Activated CD4-positive, CD25-positive, alpha-beta regulatory T cell treated with anti-CD3 and anti-CD28 coated beads, Interleukin-2, amount 50 U/mL, for 24 hours (primary cell): ENCODE results near the gene FHIT.

ENCODE experiments used
- ATAC-seq, 2 donors: fragments of 150-1000 bp; cut with Tn5 transposase; one replicate each; pipeline ENCODE4 v1.10.0; 2021; ENCODE audit warnings: mild to moderate bottlenecking in 1 of 2, moderate library complexity in 1 of 2

The FHIT gene

GRCh38 chr3:59728587-59728908, 1522.7 kb downstream of the FHIT start:
- ATAC-seq = no peak

- no peak for ATAC-seq
These were observed 1523.2 kb downstream of the FHIT start for GRCh38 chr3:59727902-59728586.

DNA sequence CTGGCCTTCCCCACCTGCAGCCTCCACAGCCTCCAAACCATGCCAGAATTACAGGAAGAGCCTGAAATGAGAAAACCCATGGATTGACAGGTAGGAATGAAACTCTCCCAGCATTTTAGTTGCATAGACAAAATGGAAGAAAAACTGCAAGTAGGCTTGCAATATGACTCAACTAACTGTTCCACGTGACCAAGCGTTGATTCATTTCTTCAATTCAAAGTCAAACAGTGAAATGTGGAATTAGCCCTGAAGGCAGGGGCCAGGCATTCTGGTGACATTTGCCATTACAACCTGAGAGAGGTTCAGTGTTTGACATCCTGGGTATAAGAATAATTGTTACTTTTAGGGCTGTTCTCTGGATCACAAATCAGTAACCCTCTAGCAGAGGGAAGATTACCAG, 1525.0 kb downstream of the FHIT start:
- no peak for ATAC-seq

- ATAC-seq = no peak
These were observed 1533.5 kb downstream of the FHIT start for GRCh38 chr3:59717679-59718205.

DNA sequence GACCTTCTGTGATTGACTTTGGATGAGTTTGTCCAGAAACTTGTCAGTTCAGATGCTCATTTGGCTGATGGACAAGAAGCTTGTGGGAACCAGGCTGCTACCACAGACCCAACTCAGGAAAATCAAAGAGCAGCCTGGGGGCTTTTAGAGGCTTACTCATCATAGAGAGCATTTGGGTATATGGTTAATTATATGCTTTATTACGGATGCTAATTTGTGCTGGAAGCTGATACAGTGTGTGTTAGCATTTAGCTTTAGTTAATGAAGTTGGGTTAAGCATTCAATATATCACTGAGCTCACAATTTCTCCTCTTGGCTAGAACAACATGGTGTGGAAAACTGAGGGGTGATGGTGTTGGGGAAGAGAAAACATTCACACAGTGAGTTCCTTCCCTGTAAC, 1537.2 kb downstream of the FHIT start:
- ATAC-seq = no peak

DNA sequence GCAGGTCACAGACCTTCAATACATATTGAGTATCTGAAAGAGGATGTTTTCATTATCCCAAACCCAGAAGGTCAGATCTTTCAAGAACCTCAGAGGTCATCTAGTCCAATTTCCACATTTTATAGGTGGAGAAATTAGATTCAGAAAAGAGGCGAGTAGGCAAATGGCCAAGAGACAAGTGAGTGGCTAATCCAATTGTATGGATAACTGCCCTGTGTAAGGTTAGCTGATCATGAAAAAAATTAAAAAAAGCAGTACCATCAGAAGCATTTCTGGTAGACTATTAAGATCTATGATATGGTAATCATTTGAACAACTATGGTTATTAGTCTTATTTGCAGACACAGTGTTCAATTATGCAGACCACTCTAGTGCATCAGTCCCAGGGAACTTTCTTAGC, 1540.7 kb downstream of the FHIT start:
- no peak for ATAC-seq

DNA sequence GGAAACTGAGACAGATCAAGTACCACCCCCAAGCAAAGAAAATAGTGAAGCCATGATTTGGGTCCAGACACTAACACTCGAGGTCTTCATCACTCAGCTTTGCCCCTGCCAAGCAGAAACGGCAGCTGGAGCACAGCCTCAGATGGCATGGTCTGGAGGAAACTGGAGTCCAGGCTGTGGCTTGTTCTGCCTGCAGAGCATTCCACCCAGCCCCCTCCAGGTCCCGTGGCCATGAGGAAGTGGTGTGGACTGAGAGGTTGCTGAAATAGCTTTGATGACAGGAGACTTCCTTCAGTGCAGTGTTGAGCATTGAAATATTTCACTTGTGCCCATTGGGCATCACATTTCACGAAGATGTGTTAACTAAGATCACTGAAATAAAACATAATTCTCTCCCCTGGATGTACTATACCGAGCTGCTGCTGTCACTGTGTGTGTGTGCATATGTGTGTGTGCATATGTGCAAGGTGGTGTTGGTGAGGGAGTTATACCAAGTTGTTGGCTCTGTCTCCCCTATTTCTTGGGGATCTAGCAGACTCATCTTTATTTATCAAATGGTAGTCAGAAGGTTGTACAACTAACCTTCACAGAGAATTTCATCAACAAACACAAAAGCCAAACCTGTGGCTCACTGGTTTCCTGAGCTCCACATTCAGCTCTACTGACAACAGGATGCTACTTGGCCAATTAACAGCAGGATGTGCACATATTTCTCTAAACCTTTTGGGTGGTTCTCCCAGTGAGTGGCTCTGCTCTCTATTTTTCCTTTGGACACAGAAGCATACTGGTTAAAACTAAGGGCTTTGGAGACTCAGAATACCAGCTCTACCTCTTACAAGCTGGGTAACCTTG, 1541.3 kb downstream of the FHIT start:
- ATAC-seq = peak in 1 of 2 donors; percentile 32

- no peak for ATAC-seq
These were observed 1543.0 kb downstream of the FHIT start for GRCh38 chr3:59708202-59708601.

- ATAC-seq = no peak
These were observed 1547.0 kb downstream of the FHIT start for GRCh38 chr3:59704292-59704691.

- ATAC-seq = no peak
These were observed 1551.5 kb downstream of the FHIT start for GRCh38 chr3:59699648-59700320.
